Caki2 (cell line): ENCODE measurements around the gene SPNS1. TPM values are rescaled to one million over a fixed set of nuclear protein-coding genes. Genes with fewer than 3 reads are reported as not detected.
A peak's percentile ranks its signal among the peaks of the same experiment; 100 is the strongest.
"Not testable (repeated sequence)": the region's sequence is repeated elsewhere in the genome, so short reads cannot be mapped to it uniquely, and the experiment has no call there.

Source experiments
- DNase-seq: peaks from one replicate; pipeline ENCODE4 v3.0.0-alpha.2; 2015; ENCODE audit warnings: low read depth
- in situ Hi-C: cut with HindIII; loops from 2 replicates; pipeline ENCODE4 v1.10.0; 2016; ENCODE audit warnings: low sequenced_read_pairs, low pct_unique_long_range_greater_than_20kb, mixed read lengths
- total RNA-seq: library from RNA; depleted of rRNA; stranded (reverse); fragments of >200 nt; shearing (Covaris generic); gene quantifications from 2 replicates; pipeline ENCODE4 v1.2.3, GENCODE V29; 2014; ENCODE audit warnings: low replicate concordance; rRNA removed

SPNS1 gene
- 93.8 and 95.1 TPM in 2 replicates for total RNA-seq

GRCh38 chr16:28974437-28975157 lies at the start of gene SPNS1:
Gene SPNS1, plus strand, starts transcription at chr16:28974778. Its CDS starts 374 bp downstream, at chr16:28975152.
- in situ Hi-C loops, result loop anchor here (25.0 kb wide), 1 partner anchor 163 kb away; no protein-coding TSS in a partner anchor
- peak; percentile 91 for DNase-seq

- peak; percentile 86 for DNase-seq
- in situ Hi-C loops, result no loop called here
Measured at GRCh38 chr16:28925386-28926228, 49.0 kb upstream of the SPNS1 start.

- in situ Hi-C loops, DNase-seq: not testable (repeated sequence)
Measured at GRCh38 chr16:28926284-28926683, 48.3 kb upstream of the SPNS1 start.

- no peak for DNase-seq
Measured at GRCh38 chr16:28927815-28928214, 46.8 kb upstream of the SPNS1 start.

GRCh38 chr16:28930203-28930602 lies 44.4 kb upstream of the SPNS1 start:
- in situ Hi-C loops, result no loop called here
- DNase-seq, result no peak

More at GRCh38 chr16:28927815-28928214, 46.8 kb upstream of the SPNS1 start:
- in situ Hi-C loops, result no loop called here

GRCh38 chr16:28930652-28931051 lies 43.9 kb upstream of the SPNS1 start:
- in situ Hi-C loops, result no loop called here
- no peak for DNase-seq

- DNase-seq, result no peak
- in situ Hi-C loops, result no loop called here
Measured at GRCh38 chr16:28931801-28932225, 42.8 kb upstream of the SPNS1 start, which contains the start of gene CD19. Gene CD19, plus strand, starts transcription at chr16:28931971. Its CDS starts 30 bp downstream, at chr16:28932001.

GRCh38 chr16:28932339-28933141 lies 42.0 kb upstream of the SPNS1 start:
- DNase-seq, result no peak
- in situ Hi-C loops, result no loop called here

- no peak for DNase-seq
- in situ Hi-C loops, result no loop called here
Measured at GRCh38 chr16:28933171-28933570, 41.4 kb upstream of the SPNS1 start.

- DNase-seq, result no peak
- in situ Hi-C loops, result no loop called here
Measured at GRCh38 chr16:28935346-28935745, 39.2 kb upstream of the SPNS1 start.

- DNase-seq, result peak; percentile 81
- in situ Hi-C loops, result no loop called here
Measured at GRCh38 chr16:28935924-28936783, 38.4 kb upstream of the SPNS1 start.

- DNase-seq, result no peak
- in situ Hi-C loops, result no loop called here
Measured at GRCh38 chr16:28936784-28937155, 37.8 kb upstream of the SPNS1 start.

GRCh38 chr16:28937222-28937876 lies 37.2 kb upstream of the SPNS1 start:
- DNase-seq, result no peak
- in situ Hi-C loops, result no loop called here

- no peak for DNase-seq
- in situ Hi-C loops, result no loop called here
Measured at GRCh38 chr16:28938721-28939120, 35.9 kb upstream of the SPNS1 start.

GRCh38 chr16:28939825-28940224 lies 34.8 kb upstream of the SPNS1 start:
- DNase-seq, in situ Hi-C loops: not testable (repeated sequence)

- in situ Hi-C loops, result no loop called here
- DNase-seq, result no peak
Measured at GRCh38 chr16:28943281-28943680, 31.3 kb upstream of the SPNS1 start.

- no peak for DNase-seq
- in situ Hi-C loops, result no loop called here
Measured at GRCh38 chr16:28946681-28947080, 27.9 kb upstream of the SPNS1 start.
